Glutamatergic neuron (in vitro differentiated cells): ENCODE data around the gene VCX. TPM values are rescaled to one million over a fixed set of nuclear protein-coding genes. Genes with fewer than 3 reads are reported as not detected.

Experiments used
- DNase-seq: peaks from one replicate; pipeline ENCODE4 v3.0.0; 2022
- H3K27ac Mint-ChIP-seq: one replicate; pipeline ENCODE4 v1.8.0; 2020; ENCODE audit warnings: mild to moderate bottlenecking, mixed read lengths, inconsistent platforms; ENCODE audit not compliant: unreplicated experiment
- H3K27me3 Mint-ChIP-seq: one replicate; pipeline ENCODE4 v1.8.0; 2020; ENCODE audit warnings: mild to moderate bottlenecking, moderate library complexity, mixed read lengths, inconsistent platforms; ENCODE audit not compliant: unreplicated experiment
- H3K36me3 Mint-ChIP-seq: one replicate; pipeline ENCODE4 v1.8.0; 2020; ENCODE audit warnings: mild to moderate bottlenecking, mixed read lengths, inconsistent platforms; ENCODE audit not compliant: unreplicated experiment
- H3K4me1 Mint-ChIP-seq: one replicate; pipeline ENCODE4 v1.8.0; 2020; ENCODE audit warnings: mild to moderate bottlenecking, low read depth, mixed read lengths, inconsistent platforms; ENCODE audit not compliant: unreplicated experiment
- H3K4me3 Mint-ChIP-seq: one replicate; pipeline ENCODE4 v1.8.0; 2020; ENCODE audit warnings: mild to moderate bottlenecking, mixed read lengths, inconsistent platforms; ENCODE audit not compliant: unreplicated experiment
- H3K9me3 Mint-ChIP-seq: one replicate; pipeline ENCODE4 v1.8.0; 2020; ENCODE audit warnings: mild to moderate bottlenecking, moderate library complexity, mixed read lengths, inconsistent platforms; ENCODE audit not compliant: unreplicated experiment
- total RNA-seq: library from RNA; stranded (reverse); fragmentation: NEBNext Ultra II Directional; extraction: Animal tissue kit (Norgen Biotek cat#: 25700); gene quantifications from one replicate; pipeline ENCODE4 v1.2.1, GENCODE V29; 2021; ENCODE audit not compliant: unreplicated experiment
- TF ChIP-seq, protein P1 (sequence below): fragments of 200-600 bp; sonication (generic); IDR thresholded peaks from one replicate; pipeline ENCODE4 v1.5.0; 2021; ENCODE audit not compliant: partially characterized antibody, unreplicated experiment

Gene VCX
- total RNA-seq, 1 donor from 2014 or later: 1.1 TPM

DNA sequence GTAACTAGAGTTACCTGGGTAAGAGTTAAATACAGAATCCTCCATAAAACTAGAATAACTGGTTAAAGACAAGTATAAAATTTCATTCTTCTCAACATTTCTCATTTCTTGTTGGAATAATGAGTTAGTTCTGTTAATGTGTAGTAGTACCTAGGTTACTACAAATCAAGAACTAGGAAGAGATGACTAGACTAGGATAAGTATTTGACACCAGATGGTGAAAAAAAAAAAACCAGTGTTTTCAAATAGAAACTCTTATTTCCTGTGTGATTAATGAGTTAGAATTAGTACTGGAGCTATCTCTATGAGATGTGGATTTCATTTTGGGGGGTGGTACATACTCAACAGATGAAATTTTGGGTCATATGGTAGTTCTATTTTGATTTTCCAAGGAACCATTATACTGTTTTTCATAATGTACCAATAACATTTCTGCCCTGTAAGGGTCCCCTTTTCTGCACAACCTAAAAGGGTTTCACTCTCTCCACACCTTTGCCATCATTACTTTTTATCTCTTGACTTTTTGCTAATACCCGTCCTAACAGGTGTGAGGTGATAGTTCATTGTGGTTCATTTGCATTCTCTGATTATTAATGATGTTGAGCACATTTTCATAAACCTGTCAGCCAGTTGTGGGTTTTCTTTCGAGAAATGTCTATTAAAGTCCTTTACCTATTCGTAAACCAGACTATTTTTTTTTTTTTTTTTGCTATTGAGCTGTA is 1.7 kb upstream of the VCX start:
- TF ChIP-seq, protein P1, sequence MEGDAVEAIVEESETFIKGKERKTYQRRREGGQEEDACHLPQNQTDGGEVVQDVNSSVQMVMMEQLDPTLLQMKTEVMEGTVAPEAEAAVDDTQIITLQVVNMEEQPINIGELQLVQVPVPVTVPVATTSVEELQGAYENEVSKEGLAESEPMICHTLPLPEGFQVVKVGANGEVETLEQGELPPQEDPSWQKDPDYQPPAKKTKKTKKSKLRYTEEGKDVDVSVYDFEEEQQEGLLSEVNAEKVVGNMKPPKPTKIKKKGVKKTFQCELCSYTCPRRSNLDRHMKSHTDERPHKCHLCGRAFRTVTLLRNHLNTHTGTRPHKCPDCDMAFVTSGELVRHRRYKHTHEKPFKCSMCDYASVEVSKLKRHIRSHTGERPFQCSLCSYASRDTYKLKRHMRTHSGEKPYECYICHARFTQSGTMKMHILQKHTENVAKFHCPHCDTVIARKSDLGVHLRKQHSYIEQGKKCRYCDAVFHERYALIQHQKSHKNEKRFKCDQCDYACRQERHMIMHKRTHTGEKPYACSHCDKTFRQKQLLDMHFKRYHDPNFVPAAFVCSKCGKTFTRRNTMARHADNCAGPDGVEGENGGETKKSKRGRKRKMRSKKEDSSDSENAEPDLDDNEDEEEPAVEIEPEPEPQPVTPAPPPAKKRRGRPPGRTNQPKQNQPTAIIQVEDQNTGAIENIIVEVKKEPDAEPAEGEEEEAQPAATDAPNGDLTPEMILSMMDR: no peak

DNA sequence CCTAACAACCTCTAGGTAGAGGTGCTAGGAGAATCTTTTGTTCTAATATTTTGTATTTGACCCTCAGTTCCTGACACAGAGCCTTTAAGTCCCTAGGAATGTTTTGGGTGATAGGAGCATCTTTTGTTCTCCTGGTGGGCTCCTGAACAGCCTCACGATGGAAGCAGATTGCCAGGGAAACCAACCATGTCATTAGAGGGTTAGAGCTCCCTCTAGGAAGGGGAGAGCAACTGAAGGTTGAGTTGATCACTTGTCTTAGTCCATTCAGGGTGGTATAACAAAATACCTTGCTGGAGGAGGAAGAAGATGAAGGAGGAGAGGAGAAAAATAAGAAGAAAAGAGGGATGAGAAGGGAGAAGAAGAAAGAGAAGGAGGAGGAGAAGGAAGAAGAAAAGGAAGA is 9.2 kb downstream of the VCX start:
- H3K4me1 Mint-ChIP-seq: no peaks in the 10 kb centered on the region
- H3K27ac Mint-ChIP-seq: no peak overlapping the region
- H3K4me3 Mint-ChIP-seq: no peak overlapping the region
- H3K27me3 Mint-ChIP-seq: no peaks in the 10 kb centered on the region
- H3K36me3 Mint-ChIP-seq: no peaks in the 10 kb centered on the region
- DNase-seq: no peak
- no peaks in the 10 kb centered on the region for H3K9me3 Mint-ChIP-seq
- TF ChIP-seq, protein P1: no peak

More for the DNA sequence above, 1.7 kb upstream of the VCX start:
- DNase-seq: no peak
- peaks cover 2% of the 10 kb centered on the region for H3K27me3 Mint-ChIP-seq
- no peak overlapping the region for H3K27ac Mint-ChIP-seq
- H3K9me3 Mint-ChIP-seq: peaks cover 2% of the 10 kb centered on the region
- no peak overlapping the region for H3K4me3 Mint-ChIP-seq
- H3K4me1 Mint-ChIP-seq: no peaks in the 10 kb centered on the region
- no peaks in the 10 kb centered on the region for H3K36me3 Mint-ChIP-seq

DNA sequence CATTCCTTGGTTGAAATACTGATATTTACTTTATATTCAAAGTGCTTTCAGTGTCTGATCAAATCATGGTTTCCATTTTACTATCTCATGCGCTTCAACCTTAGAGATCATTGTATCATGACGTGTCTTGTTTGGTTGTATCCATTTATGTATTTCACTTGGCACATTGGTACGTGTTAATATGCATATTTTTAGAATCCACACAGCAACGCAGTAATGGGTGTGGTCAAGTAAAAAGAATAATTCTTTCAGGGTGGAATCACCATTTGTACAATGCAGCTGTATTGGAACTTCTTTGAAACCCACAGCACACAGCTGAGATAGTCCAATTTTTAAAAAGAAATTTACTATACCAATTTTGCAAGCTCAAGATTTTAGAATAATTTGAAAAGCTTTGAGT is 29.1 kb downstream of the VCX start:
- Mint-ChIP-seq H3K4me1 (no peaks in the 10 kb centered on the region), H3K27me3 (no peaks in the 10 kb centered on the region), H3K9me3 (no peaks in the 10 kb centered on the region), H3K36me3 (no peaks in the 10 kb centered on the region), H3K27ac (no peak overlapping the region), H3K4me3 (no peak overlapping the region)
- no peak for DNase-seq
- TF ChIP-seq, protein P1: no peak

DNA sequence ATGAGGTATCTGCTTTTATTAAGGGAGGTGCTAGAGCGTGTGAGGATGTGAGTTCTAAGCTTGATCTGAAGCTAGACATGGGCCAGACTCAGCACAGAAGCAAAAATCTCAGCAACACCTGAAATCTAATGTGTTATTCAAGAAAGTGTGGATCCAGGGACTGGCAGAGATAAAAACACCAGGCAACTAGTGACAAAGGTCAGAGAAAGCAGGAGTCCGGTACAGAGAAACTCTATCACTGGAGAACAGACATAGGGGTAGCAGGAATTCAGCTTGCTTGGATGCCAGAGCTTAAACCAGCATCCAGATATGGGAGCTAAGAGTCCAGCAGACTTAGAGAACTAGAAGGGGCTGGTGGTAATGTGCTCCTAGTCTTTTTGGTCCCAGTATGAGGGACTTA is 34.0 kb downstream of the VCX start:
- no peaks in the 10 kb centered on the region for H3K4me1 Mint-ChIP-seq
- no peaks in the 10 kb centered on the region for H3K27me3 Mint-ChIP-seq
- TF ChIP-seq, protein P1: no peak
- no peak overlapping the region for H3K4me3 Mint-ChIP-seq
- no peaks in the 10 kb centered on the region for H3K9me3 Mint-ChIP-seq
- DNase-seq: no peak
- no peak overlapping the region for H3K27ac Mint-ChIP-seq
- no peaks in the 10 kb centered on the region for H3K36me3 Mint-ChIP-seq

DNA sequence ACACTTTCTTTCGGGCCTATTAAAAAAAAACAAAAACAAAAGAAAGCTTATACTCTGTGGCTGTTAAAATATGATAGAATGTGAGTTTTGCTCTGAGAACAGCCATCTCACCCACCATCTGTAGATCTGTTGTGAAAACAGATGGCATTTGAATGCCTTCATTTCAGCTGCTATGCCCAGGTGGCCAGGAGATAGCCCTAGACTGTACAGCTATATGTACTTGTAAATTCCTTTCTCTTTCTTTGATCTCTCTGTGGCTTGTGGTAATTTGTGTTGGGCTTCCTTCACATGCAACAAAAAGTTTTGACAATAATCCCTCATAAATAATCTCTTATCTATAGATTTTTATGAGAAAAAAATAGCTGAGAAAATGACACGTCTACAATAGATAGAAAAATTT is 46.2 kb downstream of the VCX start:
- Mint-ChIP-seq H3K9me3 (peaks cover 1% of the 10 kb centered on the region), H3K27ac (no peak overlapping the region), H3K27me3 (no peaks in the 10 kb centered on the region), H3K4me3 (no peak overlapping the region), H3K4me1 (peaks cover 13% of the 10 kb centered on the region), H3K36me3 (no peaks in the 10 kb centered on the region)
- DNase-seq: no peak
- TF ChIP-seq, protein P1: no peak
